Endothelial cell of umbilical vein (primary cell): ENCODE measurements around the gene ERBB4. TPM values are rescaled to one million over a fixed set of nuclear protein-coding genes. Genes with fewer than 3 reads are reported as not detected.

Experiments used
- BruUV-seq: library from RNA; stranded (reverse); fragments of 400-500 nt; replicated peaks from 2 replicates; lab custom pipeline; 2021; lab: Mats Ljungman, UMichigan
- CTCF ChIA-PET: fragments of 300-600, 350-600 bp; sonication (Branson Sonifier 250); formaldehyde crosslinking; loops from one replicate; lab custom pipeline; 2021; ENCODE audit warnings: antibody characterized with exemption, inconsistent platforms; lab: Charles Lee
- POLR2A ChIA-PET: fragments of 300-600, 350-600 bp; sonication (Branson Sonifier 250); formaldehyde crosslinking; loops from one replicate; lab custom pipeline; 2021; ENCODE audit warnings: antibody characterized with exemption, inconsistent platforms; lab: Charles Lee
- DNase-seq: peaks from one replicate; pipeline ENCODE4 v3.0.0-alpha.2; 2011; ENCODE audit warnings: low read depth, low spot score
- FAIRE-seq: peaks from 2 replicates; lab custom pipeline; 2011; peaks lifted over from hg19 to GRCh38; lab: Jason Lieb, UNC
- H2AFZ ChIP-seq: 2 replicates; pipeline ENCODE4 v1.6.0; 2012; ENCODE audit warnings: low read depth, low read length, control low read depth, inconsistent platforms
- H3K27ac ChIP-seq: 2 replicates; pipeline ENCODE4 v1.5.1; 2011; ENCODE audit warnings: low read depth, mild to moderate bottlenecking, control low read depth, low read length, moderate library complexity; ENCODE audit not compliant: insufficient read depth
- H3K27me3 ChIP-seq, 2 experiments: 2 replicates each; pipeline versions ENCODE4 v1.6.0 to v1.6.1; 2011; ENCODE audit warnings: low read length in 2 of 2, mixed read lengths in 1 of 2; ENCODE audit not compliant: control insufficient read depth in 2 of 2, insufficient read depth in 2 of 2
- H3K36me3 ChIP-seq, 2 experiments: 2 replicates in 1 of 2; 3 replicates in 1 of 2; pipeline ENCODE4 v1.5.1; 2011; ENCODE audit warnings: low read length in 2 of 2, mild to moderate bottlenecking in 1 of 2, moderate library complexity in 1 of 2; ENCODE audit not compliant: control insufficient read depth in 2 of 2, insufficient read depth in 2 of 2; ENCODE audit errors: extremely low read depth in 1 of 2
- H3K4me1 ChIP-seq: 3 replicates; pipeline ENCODE4 v1.5.1; 2011; ENCODE audit warnings: mild to moderate bottlenecking, low read length; ENCODE audit not compliant: control insufficient read depth, insufficient read depth; ENCODE audit errors: extremely low read depth
- H3K4me2 ChIP-seq: 2 replicates; pipeline ENCODE4 v1.6.1; 2011; ENCODE audit warnings: low read length, control low read depth, mixed read lengths; ENCODE audit not compliant: insufficient read depth
- H3K4me3 ChIP-seq, 3 experiments: fragments of 200-600 bp in 1 of 3; sonication (generic), shearing (Covaris generic) in 1 of 3; replicated peaks in 1 of 3; 2 replicates each; pipeline ENCODE4 v1.5.1; 2011 to 2016; ENCODE audit warnings: control low read depth in 3 of 3, low read length in 3 of 3, mild to moderate bottlenecking in 2 of 3, inconsistent platforms in 1 of 3, low read depth in 1 of 3, moderate library complexity in 1 of 3; ENCODE audit not compliant: insufficient read depth in 1 of 3
- H3K79me2 ChIP-seq: 2 replicates; pipeline ENCODE4 v1.6.0; 2012; ENCODE audit warnings: low read length, inconsistent platforms; ENCODE audit not compliant: control insufficient read depth, insufficient read depth
- H3K9ac ChIP-seq: replicated peaks from 2 replicates; pipeline ENCODE3; 2011; ENCODE audit warnings: low read length, control low read depth; ENCODE audit not compliant: insufficient read depth; ENCODE audit errors: extremely low read depth
- H3K9me1 ChIP-seq: replicated peaks from 3 replicates; pipeline ENCODE4 v1.6.0; 2011; ENCODE audit warnings: mild to moderate bottlenecking, low read length; ENCODE audit not compliant: control insufficient read depth, insufficient read depth; ENCODE audit errors: extremely low read depth
- H3K9me3 ChIP-seq: replicated peaks from 2 replicates; pipeline ENCODE4 v1.5.1; 2012; ENCODE audit warnings: low read length, inconsistent platforms; ENCODE audit not compliant: control insufficient read depth, insufficient read depth
- H4K20me1 ChIP-seq: replicated peaks from 2 replicates; pipeline ENCODE3; 2011; ENCODE audit warnings: mild to moderate bottlenecking, low read length; ENCODE audit not compliant: control insufficient read depth, insufficient read depth; ENCODE audit errors: extremely low read depth
- CTCF ChIP-seq, 2 donors: IDR thresholded peaks; 1 replicate in 1 of 2; 2 replicates in 1 of 2; pipeline ENCODE4 v1.5.1; 2011; ENCODE audit warnings: low read length in 2 of 2, mild to moderate bottlenecking in 2 of 2, moderate library complexity in 2 of 2, control low read depth in 1 of 2, inconsistent platforms in 1 of 2, low read depth in 1 of 2; ENCODE audit not compliant: insufficient read depth in 1 of 2; ENCODE audit errors: extremely low read depth in 1 of 2
- EZH2 ChIP-seq: IDR thresholded peaks from 2 replicates; pipeline ENCODE4 v1.6.1; 2012; ENCODE audit warnings: borderline replicate concordance, low read depth, mild to moderate bottlenecking, moderate library complexity, low read length, inconsistent platforms; ENCODE audit not compliant: severe bottlenecking
- FOS ChIP-seq: IDR thresholded peaks from 2 replicates; pipeline ENCODE4 v1.6.1; 2011; ENCODE audit warnings: mild to moderate bottlenecking, low read length, moderate library complexity, borderline replicate concordance; ENCODE audit not compliant: insufficient read depth
- GATA2 ChIP-seq: IDR thresholded peaks from 2 replicates; pipeline ENCODE4 v1.7.0; 2011; ENCODE audit warnings: low read depth, mild to moderate bottlenecking, moderate library complexity, mixed read lengths, low read length; ENCODE audit not compliant: insufficient read length, insufficient read depth
- JUN ChIP-seq: IDR thresholded peaks from 2 replicates; pipeline ENCODE4 v1.6.1; 2011; ENCODE audit warnings: borderline replicate concordance, low read depth; ENCODE audit not compliant: insufficient read length, insufficient read depth
- MAX ChIP-seq: IDR thresholded peaks from 2 replicates; pipeline ENCODE4 v1.6.1; 2011; ENCODE audit not compliant: insufficient read depth, insufficient read length
- MYC ChIP-seq: IDR thresholded peaks from one replicate; pipeline ENCODE4 v1.6.1; 2011; ENCODE audit warnings: mild to moderate bottlenecking, low read depth, low read length
- POLR2A ChIP-seq: IDR thresholded peaks from 2 replicates; pipeline ENCODE4 v1.6.1; 2012; ENCODE audit warnings: low read depth, mild to moderate bottlenecking, control low read depth, low read length
- POLR2AphosphoS5 ChIP-seq: IDR thresholded peaks from 2 replicates; pipeline ENCODE4 v1.6.1; 2012; ENCODE audit warnings: low read depth, mild to moderate bottlenecking, control low read depth, low read length, moderate library complexity; ENCODE audit not compliant: insufficient read depth
- dilution Hi-C: fragments of 300-500 bp; cut with MboI; formaldehyde crosslinking; loops from one replicate; pipeline ENCODE4 v1.15.0; 2019; ENCODE audit warnings: low sequenced_read_pairs; ENCODE audit not compliant: extremely low pct_ligation_motif_present
- intact Hi-C: fragments of 100-400 bp; cut with micrococcal nuclease; formaldehyde crosslinking; loops from one replicate; pipeline ENCODE4 v1.10.0; 2022
- polyA plus RNA-seq, 4 experiments: library from polyadenylated mRNA; depleted of rRNA in 3 of 4; stranded (reverse) in 3 of 4; unstranded in 1 of 4; fragments of >200 nt; gene quantifications; 2 replicates each; pipeline versions ENCODE4 v1.2.1 to v1.2.3, GENCODE V29; 2011 to 2012; ENCODE audit warnings: missing spikeins in 1 of 4
- total RNA-seq: library from RNA; stranded (reverse); gene quantifications from 2 replicates; pipeline ENCODE4 v1.2.3, GENCODE V29; 2021

The ERBB4 gene
- total and polyA plus RNA-seq, 2 donors (not counting 3 experiments of a cell fraction or from before 2014, with no cell fraction given): 0.01 to 0.27 TPM

GRCh38 chr2:211860224-211860623 lies 678.4 kb downstream of the ERBB4 start:
- Histone ChIP-seq H3K9me1 (no peaks in the 10 kb centered on the region), H4K20me1 (no peaks in the 10 kb centered on the region), H3K27me3 (no peaks in the 10 kb centered on the region), H2AFZ (no peak overlapping the region), H3K4me3 (no peak overlapping the region), H3K9me3 (no peaks in the 10 kb centered on the region), H3K79me2 (no peaks in the 10 kb centered on the region), H3K4me2 (no peak overlapping the region), H3K9ac (no peak overlapping the region), H3K27ac (no peak overlapping the region), H3K4me1 (no peaks in the 10 kb centered on the region), H3K36me3 (no peaks in the 10 kb centered on the region)
- intact Hi-C loops: no loop called here
- ChIA-PET POLR2A (no interaction called here), CTCF (interaction anchor here (0.9 to 1.3 kb wide), 3 partner anchors 14 to 695 kb away, joined by 3 read pairs; no protein-coding TSS in a partner anchor)
- DNase-seq (no peak), FAIRE-seq (no peak)
- no TSS peak for BruUV-seq
- TF ChIP-seq MYC: no peak
- TF ChIP-seq POLR2AphosphoS5: no peak
- dilution Hi-C loops: no loop called here

- CTCF ChIA-PET: interaction anchor here (0.6 kb wide), 1 partner anchor 9 kb away, joined by 3 read pairs; no protein-coding TSS in a partner anchor
- no TSS peak for BruUV-seq
- H3K9ac ChIP-seq: no peak overlapping the region
- H2AFZ ChIP-seq: no peak overlapping the region
- no peak overlapping the region for H3K4me2 ChIP-seq
- intact Hi-C loops: no loop called here
- no peaks in the 10 kb centered on the region for H3K4me1 ChIP-seq
- dilution Hi-C loops: no loop called here
- POLR2A ChIA-PET: no interaction called here
- TF ChIP-seq MYC (no peak), JUN (no peak), GATA2 (no peak), CTCF (IDR thresholded peaks at IDR 0.05; ENCODE audit: extremely low read depth in 1 of 2, insufficient read depth in 1 of 2, low read depth in 1 of 2, low read length in 2 of 2) (no peak), MAX (no peak), POLR2AphosphoS5 (no peak), FOS (no peak), POLR2A (no peak), EZH2 (no peak)
- H3K9me1 ChIP-seq: no peaks in the 10 kb centered on the region
- no peak overlapping the region for H3K27ac ChIP-seq
- no peaks in the 10 kb centered on the region for H3K9me3 ChIP-seq
- H4K20me1 ChIP-seq: no peaks in the 10 kb centered on the region
- H3K36me3 ChIP-seq: no peaks in the 10 kb centered on the region
- no peak for FAIRE-seq
- no peaks in the 10 kb centered on the region for H3K79me2 ChIP-seq
- no peak overlapping the region for H3K4me3 ChIP-seq
- DNase-seq: no peak
- H3K27me3 ChIP-seq: no peaks in the 10 kb centered on the region
Measured at GRCh38 chr2:211854832-211855231, 683.8 kb downstream of the ERBB4 start.
